ENCODE measurements around the gene CNEP1R1. TPM values are rescaled to one million over a fixed set of nuclear protein-coding genes. Genes with fewer than 3 reads are reported as not detected.

CNEP1R1 gene
- total and polyA plus RNA-seq, 3 donors from 2014 or later: 39.7 to 64.1 (median 51.5) TPM

GRCh38 chr16:50038756-50039529 lies 13.9 kb downstream of the CNEP1R1 start:
- DNase-seq: peak; percentile 61
- H3K9me3 ChIP-seq: no peaks in the 10 kb centered on the region

DNA sequence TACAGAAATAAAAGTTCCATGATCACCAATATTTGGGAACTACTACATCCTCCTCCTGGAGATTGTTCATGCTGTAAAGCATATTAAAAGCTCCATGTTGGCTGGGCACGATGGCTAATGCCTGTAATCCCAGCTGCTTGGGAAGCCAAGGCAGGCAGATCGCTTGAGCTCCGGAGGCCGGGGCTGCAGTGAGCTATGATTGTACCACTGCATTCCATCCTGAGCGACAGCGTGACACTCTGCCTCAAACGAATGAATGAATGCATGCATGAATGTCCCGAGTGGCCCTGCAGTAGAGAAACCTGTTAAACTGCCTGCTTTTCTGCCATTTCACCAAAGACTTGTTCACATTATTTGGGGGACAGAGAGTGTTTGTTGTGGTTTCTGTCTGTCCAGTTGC lies 15.0 kb downstream of the CNEP1R1 start:
- Histone ChIP-seq H3K36me3 (ENCODE audit: low read depth, missing control alignments) (no peaks in the 10 kb centered on the region), H3K4me3 (no peak overlapping the region), H3K27me3 (no peaks in the 10 kb centered on the region), H3K4me1 (peaks cover 4% of the 10 kb centered on the region), H3K27ac (no peak overlapping the region), H3K9me3 (no peaks in the 10 kb centered on the region)
- TF ChIP-seq CTCF (IDR thresholded peaks at IDR 0.05) (no peak), POLR2A (IDR thresholded peaks at IDR 0.05) (no peak)
- no peak for DNase-seq
- intact Hi-C loops (cut with DNase I; ENCODE audit: low total_unique reads): no loop called here
- 71 to 81% methylated on average over 8 of the region's 8 CpGs for WGBS, 2 donors

More at GRCh38 chr16:50038756-50039529, 13.9 kb downstream of the CNEP1R1 start:
- no peaks in the 10 kb centered on the region for H3K27me3 ChIP-seq
- no peaks in the 10 kb centered on the region for H3K36me3 ChIP-seq (ENCODE audit: low read depth, missing control alignments)
- peak overlapping the region; percentile 53 to 65 for H3K27ac ChIP-seq
- peaks cover 4% of the 10 kb centered on the region for H3K4me1 ChIP-seq
- intact Hi-C loops (cut with DNase I; ENCODE audit: low total_unique reads): no loop called here
- no peak overlapping the region for H3K4me3 ChIP-seq
- 40 to 60% methylated on average over 5 of the region's 5 CpGs for WGBS, 2 donors
- TF ChIP-seq CTCF (IDR thresholded peaks at IDR 0.05) (no peak), POLR2A (IDR thresholded peaks at IDR 0.05) (no peak)

DNA sequence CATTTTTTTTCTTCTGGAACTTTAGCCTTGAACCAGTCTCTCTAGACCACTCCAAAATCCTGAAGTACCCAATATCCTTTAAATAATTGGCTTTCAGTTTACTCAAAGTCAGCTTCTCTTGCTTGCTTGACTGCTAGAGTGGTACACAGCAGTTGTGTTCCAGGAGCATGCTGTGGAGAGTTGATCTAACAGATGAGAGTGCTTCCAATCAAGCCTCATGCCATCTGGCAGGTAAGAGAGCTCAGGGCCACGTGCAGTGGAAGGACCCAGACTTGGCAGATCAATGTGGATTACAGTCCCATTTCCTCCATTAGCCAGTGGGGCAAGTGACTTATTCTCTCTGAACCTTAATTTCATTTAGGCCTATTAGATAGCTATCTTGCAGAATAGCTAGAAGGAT lies 15.7 kb downstream of the CNEP1R1 start:
- Histone ChIP-seq H3K4me3 (no peak overlapping the region), H3K27me3 (no peaks in the 10 kb centered on the region), H3K4me1 (peaks cover 4% of the 10 kb centered on the region), H3K36me3 (ENCODE audit: low read depth, missing control alignments) (no peaks in the 10 kb centered on the region), H3K27ac (no peak overlapping the region), H3K9me3 (no peaks in the 10 kb centered on the region)
- DNase-seq: no peak
- no peak for TF ChIP-seq CTCF (IDR thresholded peaks at IDR 0.05)
- no peak for TF ChIP-seq POLR2A (IDR thresholded peaks at IDR 0.05)
- intact Hi-C loops (cut with DNase I; ENCODE audit: low total_unique reads): no loop called here
- 48 to 67% methylated on average over 1 of the region's 1 CpG for WGBS, 2 donors

DNA sequence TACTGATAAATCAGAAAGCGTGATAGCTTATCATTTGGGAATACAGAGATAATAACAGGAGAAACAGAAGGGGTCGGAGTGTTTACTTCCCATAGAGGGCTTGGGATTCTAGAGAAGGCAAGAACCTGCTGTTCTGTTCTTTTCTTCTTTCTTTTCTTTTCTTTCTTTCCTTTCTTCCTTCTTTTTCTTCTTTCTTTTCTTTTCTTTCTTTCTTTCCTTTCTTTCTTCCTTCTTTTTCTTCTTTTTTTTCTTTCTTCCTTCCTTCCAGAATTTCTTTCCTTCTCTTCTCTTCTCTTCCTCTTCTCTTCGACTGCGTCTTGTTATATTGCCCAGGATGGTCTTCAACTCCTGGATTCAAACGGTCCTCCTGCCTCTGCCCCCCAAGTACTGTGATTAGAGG lies 18.3 kb downstream of the CNEP1R1 start:
- intact Hi-C loops (cut with DNase I; ENCODE audit: low total_unique reads): no loop called here
- H3K4me3 ChIP-seq: no peak overlapping the region
- WGBS, 2 donors: 89 to 95% methylated on average over 5 of the region's 5 CpGs

More for the DNA sequence above, 18.3 kb downstream of the CNEP1R1 start:
- TF ChIP-seq POLR2A (IDR thresholded peaks at IDR 0.05) (no peak), CTCF (IDR thresholded peaks at IDR 0.05) (no peak)
- H3K27me3 ChIP-seq: no peaks in the 10 kb centered on the region
- DNase-seq: no peak
- H3K4me1 ChIP-seq: peaks cover 4% of the 10 kb centered on the region
- no peak overlapping the region for H3K27ac ChIP-seq
- H3K9me3 ChIP-seq: no peaks in the 10 kb centered on the region
- no peaks in the 10 kb centered on the region for H3K36me3 ChIP-seq (ENCODE audit: low read depth, missing control alignments)
